Neutrophil (primary cell): ENCODE data around the gene CUL1.

Source experiments
- H3K27ac ChIP-seq: fragments of 200-600 bp; sonication (generic); 2 replicates; pipeline ENCODE4 v1.5.1; 2016; ENCODE audit warnings: mild to moderate bottlenecking, moderate library complexity
- H3K27me3 ChIP-seq: fragments of 200-600 bp; sonication (generic); 2 replicates; pipeline ENCODE4 v1.6.0; 2016; ENCODE audit warnings: mild to moderate bottlenecking
- H3K36me3 ChIP-seq: fragments of 200-600 bp; sonication (generic); 2 replicates; pipeline ENCODE4 v1.5.1; 2017
- H3K4me1 ChIP-seq, 2 experiments: fragments of 200-600 bp in 1 of 2; sonication (generic) in 1 of 2; 1 replicate in 1 of 2; 2 replicates in 1 of 2; pipeline versions ENCODE4 v1.5.1 to v1.6.1; 2013 to 2016; ENCODE audit warnings: low read depth in 1 of 2, low read length in 1 of 2, mild to moderate bottlenecking in 1 of 2, moderate library complexity in 1 of 2; ENCODE audit not compliant: control insufficient read depth in 1 of 2, insufficient read depth in 1 of 2
- H3K4me3 ChIP-seq, 2 experiments: fragments of 200-600 bp in 1 of 2; sonication (generic) in 1 of 2; 1 replicate in 1 of 2; 2 replicates in 1 of 2; pipeline ENCODE4 v1.5.1; 2013 to 2016; ENCODE audit warnings: low read depth in 1 of 2, low read length in 1 of 2, mild to moderate bottlenecking in 1 of 2, moderate library complexity in 1 of 2
- H3K9me3 ChIP-seq: fragments of 200-600 bp; sonication (generic); 2 replicates; pipeline ENCODE4 v1.5.1; 2016
- TF ChIP-seq, protein P1 (sequence below): fragments of 200-600 bp; sonication (generic); IDR thresholded peaks from 2 replicates; pipeline ENCODE4 v1.5.1; 2016; ENCODE audit warnings: antibody characterized with exemption

CUL1 gene

DNA sequence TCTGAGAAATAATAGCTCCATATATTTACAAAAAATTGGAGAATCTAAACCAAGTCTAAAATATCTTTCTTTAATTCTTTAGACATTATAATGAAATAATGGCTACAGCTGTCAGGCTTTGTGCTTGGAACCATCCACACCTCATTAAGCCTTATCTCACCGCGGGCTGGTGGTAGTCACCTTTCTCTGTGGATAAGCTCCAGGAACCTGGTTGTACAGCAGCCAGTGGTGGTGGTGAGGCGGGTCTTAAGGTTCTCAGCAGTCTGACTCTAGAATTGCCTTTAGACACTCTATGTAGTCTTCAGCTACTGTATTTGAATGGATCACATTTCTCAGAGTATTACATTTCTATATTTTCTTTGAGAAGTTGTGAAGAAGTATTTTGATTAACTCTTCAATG, 34.2 kb downstream of the CUL1 start:
- Histone ChIP-seq H3K4me3 (no peak overlapping the region), H3K9me3 (no peaks in the 10 kb centered on the region), H3K27me3 (no peaks in the 10 kb centered on the region), H3K27ac (no peak overlapping the region), H3K36me3 (peaks cover 34% of the 10 kb centered on the region), H3K4me1 (no peaks in the 10 kb centered on the region)
- TF ChIP-seq, protein P1, sequence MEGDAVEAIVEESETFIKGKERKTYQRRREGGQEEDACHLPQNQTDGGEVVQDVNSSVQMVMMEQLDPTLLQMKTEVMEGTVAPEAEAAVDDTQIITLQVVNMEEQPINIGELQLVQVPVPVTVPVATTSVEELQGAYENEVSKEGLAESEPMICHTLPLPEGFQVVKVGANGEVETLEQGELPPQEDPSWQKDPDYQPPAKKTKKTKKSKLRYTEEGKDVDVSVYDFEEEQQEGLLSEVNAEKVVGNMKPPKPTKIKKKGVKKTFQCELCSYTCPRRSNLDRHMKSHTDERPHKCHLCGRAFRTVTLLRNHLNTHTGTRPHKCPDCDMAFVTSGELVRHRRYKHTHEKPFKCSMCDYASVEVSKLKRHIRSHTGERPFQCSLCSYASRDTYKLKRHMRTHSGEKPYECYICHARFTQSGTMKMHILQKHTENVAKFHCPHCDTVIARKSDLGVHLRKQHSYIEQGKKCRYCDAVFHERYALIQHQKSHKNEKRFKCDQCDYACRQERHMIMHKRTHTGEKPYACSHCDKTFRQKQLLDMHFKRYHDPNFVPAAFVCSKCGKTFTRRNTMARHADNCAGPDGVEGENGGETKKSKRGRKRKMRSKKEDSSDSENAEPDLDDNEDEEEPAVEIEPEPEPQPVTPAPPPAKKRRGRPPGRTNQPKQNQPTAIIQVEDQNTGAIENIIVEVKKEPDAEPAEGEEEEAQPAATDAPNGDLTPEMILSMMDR = no peak

GRCh38 chr7:148733496-148733895, 34.8 kb downstream of the CUL1 start:
- TF ChIP-seq, protein P1 = no peak
- H3K9me3 ChIP-seq = no peaks in the 10 kb centered on the region
- no peaks in the 10 kb centered on the region for H3K4me1 ChIP-seq
- H3K4me3 ChIP-seq = no peak overlapping the region
- no peak overlapping the region for H3K27ac ChIP-seq
- peaks cover 40% of the 10 kb centered on the region for H3K36me3 ChIP-seq
- no peaks in the 10 kb centered on the region for H3K27me3 ChIP-seq

GRCh38 chr7:148735141-148735540, 36.4 kb downstream of the CUL1 start:
- Histone ChIP-seq H3K27ac (no peak overlapping the region), H3K4me1 (no peaks in the 10 kb centered on the region), H3K36me3 (peaks cover 38% of the 10 kb centered on the region), H3K4me3 (no peak overlapping the region), H3K9me3 (no peaks in the 10 kb centered on the region), H3K27me3 (no peaks in the 10 kb centered on the region)
- TF ChIP-seq, protein P1 = no peak

DNA sequence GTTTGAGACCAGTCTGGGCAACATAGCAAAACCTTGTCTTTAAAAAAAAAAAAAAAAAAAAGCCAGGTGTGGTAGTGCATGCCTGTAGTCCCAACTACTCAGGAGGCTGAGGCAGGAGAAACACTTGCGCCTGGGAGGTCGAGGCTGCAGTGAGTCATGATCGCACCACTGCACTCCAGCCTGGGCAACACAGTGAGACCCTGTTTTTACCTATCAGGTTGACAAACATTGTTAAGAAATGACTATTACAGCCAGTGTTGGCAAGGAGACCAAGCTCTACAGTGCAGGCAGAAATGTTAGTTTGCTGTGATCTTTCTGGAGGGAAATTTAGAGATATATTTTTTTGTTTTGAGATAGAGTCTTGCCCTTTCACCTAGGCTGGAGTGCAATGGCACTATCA, 37.3 kb downstream of the CUL1 start:
- TF ChIP-seq, protein P1 = no peak
- no peak overlapping the region for H3K27ac ChIP-seq
- peaks cover 37% of the 10 kb centered on the region for H3K36me3 ChIP-seq
- no peaks in the 10 kb centered on the region for H3K4me1 ChIP-seq
- no peak overlapping the region for H3K4me3 ChIP-seq
- H3K9me3 ChIP-seq = no peaks in the 10 kb centered on the region
- no peaks in the 10 kb centered on the region for H3K27me3 ChIP-seq

- Histone ChIP-seq H3K27me3 (no peaks in the 10 kb centered on the region), H3K36me3 (peaks cover 28% of the 10 kb centered on the region), H3K4me1 (no peaks in the 10 kb centered on the region), H3K4me3 (no peak overlapping the region), H3K27ac (no peak overlapping the region), H3K9me3 (no peaks in the 10 kb centered on the region)
- TF ChIP-seq, protein P1 = no peak
Observed at GRCh38 chr7:148738737-148739535, 40.2 kb downstream of the CUL1 start.
